CD4-positive, alpha-beta T cell treated with Interleukin-15 for 4 hours (primary cell): ENCODE data around the gene HOXB4.

ENCODE experiments used
- DNase-seq: peaks from one replicate; pipeline ENCODE4 v3.0.0-alpha.2; 2020; ENCODE audit warnings: low spot score

Gene HOXB4

GRCh38 chr17:48615047-48615962 lies 37.2 kb upstream of the HOXB4 start, which contains the start of gene HOXB8:
Gene HOXB8 (minus strand): TSS chr17:48615292. CDS start chr17:48614704, 588 bp downstream.
- DNase-seq, result no peak

- DNase-seq, result no peak
Observed at GRCh38 chr17:48613862-48614694, 35.9 kb upstream of the HOXB4 start.

DNA sequence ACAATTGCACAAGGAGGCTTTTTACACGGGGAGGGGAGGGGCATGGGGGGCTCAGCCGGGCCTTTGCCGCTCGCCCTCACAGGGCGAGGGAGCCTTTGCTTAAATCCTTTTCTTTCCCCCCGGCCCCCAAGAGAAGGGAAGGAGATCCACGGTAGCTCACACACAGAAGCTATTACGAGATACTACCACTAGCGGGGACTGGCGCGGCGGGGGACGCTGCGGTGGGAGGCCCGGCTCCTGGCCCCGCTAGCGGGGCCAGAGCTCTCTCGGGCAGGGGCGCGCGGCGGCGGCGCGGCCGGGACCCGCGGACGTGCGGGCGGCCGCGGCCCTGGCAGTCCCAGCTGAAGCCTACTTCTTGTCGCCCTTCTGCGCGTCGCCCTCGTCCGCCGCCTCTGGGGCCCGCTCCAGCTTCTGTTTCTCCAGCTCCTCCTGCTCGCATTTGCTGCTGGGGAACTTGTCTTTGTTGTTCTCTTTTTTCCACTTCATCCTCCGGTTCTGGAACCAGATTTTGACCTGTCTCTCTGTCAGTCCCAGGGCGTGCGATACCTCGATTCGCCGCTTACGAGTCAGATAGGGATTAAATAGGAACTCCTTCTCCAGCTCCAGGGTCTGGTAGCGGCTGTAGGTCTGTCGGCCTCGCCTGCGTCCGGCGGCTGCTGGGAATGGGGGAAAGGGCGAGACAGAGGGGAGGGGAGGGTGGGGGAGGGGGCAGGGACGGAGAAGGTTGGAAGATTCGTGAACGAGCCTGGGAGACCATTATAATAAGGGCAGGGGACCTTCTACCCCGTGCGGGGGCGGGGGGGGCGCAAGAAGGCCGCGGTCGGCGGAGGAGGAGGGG lies 34.9 kb upstream of the HOXB4 start:
- peak; percentile 43 for DNase-seq

DNA sequence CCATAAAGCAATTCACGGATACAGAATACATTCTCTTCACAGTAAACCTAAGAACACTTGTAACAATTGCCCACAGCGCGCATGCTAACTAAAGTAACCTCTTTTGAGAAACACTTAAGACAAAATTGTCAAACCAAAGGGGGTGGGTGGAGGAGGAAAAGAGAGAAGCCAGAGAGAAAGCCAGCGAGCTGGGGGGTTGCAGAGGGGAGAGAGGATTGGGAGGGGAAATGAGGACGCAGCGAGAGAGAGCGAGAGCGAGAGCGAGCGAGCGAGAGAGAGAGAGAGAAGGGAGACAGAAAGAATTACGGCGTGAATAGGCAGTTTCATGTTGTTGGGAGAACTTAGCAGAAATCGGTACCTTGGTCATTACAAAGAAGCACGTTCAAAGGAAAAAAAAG lies 34.3 kb upstream of the HOXB4 start:
- DNase-seq, result no peak

DNA sequence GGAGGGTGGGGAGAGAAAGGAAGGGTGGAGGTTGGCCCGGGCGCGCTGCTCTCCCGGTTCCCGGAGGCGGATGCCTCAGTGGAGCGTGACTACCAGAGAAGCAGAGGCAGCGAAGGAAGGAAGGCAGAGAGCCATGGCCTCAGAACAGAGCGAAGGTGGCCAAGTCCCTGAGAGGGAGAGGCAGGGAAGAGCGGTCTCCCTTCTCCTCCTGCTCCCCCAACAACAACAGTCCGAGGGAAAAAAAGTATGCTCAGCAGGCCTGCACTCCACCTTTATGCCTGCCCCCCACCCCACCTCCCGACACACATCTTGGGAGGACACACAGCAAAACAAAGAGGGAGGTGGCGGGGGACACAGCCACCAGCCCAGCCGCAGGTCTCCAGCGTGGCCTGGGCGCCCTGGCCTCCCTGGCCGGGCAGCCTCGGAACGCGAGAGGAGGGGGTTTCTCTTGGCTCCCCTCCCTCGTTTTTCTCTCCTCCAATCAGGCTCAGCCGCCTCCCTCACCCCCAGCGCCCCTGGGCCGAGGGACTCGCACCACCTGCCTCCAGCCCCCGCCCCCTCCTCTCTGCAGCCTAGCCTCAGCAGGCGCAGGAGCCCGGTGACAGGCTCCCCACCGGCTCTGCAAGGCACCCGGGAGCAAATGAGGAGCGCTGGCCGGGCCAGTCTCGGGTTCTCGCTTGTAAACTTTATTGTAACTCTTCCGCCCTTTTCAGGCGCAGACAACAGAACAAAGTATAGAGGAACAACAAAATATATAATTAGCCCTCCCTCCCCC lies 33.7 kb upstream of the HOXB4 start:
- DNase-seq, result no peak

DNA sequence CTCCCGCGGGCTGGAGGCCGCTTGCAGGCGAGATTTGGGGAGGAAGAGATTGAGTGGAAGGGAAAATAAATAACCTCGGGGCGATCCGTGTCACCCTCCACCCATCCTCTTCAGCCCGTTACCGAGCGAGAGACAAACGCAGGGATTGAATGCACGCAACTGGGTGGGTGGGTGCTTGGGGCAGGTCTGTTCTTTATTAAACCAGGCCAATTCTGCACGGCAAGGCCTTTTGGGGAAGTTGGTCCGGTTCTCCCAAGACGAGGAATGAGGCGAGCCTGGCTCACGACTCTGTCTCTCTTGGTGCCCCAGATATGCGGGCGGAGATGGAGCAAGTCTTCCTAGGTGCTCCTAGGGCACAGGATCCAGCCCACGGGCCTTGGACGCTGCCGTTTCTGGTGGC lies 33.1 kb upstream of the HOXB4 start:
- no peak for DNase-seq

DNA sequence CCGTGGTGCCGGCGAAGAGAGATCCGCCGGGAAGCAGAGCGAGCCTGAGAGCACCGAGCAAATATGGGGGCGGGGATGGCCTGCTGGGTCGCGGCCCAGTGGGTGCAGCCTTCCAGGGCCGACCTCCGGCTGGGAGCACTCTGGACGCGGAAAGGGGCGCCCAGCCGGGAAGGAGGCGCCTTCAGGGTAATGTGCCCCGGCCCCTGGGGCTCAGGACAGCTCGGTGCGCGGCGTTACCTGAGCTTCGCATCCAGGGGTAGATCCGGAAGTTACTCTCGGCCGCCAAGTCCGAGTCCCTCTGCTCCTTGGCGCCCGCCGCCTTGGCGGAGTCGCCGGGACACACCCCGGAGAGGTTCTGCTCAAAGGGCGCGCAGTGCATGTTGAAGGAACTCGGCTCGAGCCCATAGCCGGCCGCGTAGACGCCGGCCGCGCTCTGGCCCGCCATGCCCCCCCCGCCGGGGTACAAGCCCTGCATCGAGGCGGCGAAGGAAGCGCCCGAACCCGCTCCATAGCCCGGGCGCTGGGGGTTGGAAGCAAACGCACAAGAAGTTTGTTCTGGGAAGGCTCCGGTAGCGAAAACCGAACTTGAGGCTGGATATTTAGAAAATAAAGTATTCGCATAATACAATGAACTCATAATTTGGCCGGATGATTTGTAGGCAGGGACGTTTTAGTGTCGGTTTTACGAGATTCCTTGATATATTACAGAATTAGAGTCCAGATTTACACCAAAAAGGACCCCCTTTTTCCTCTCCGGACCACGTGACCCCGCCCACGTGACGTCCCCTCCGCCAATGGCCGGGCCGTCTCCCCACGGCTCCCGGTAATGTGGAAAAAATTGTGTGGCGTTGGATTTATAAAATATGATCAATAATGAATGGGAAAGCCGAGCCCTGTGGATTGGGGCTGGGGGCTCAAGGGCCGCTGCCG lies 32.4 kb upstream of the HOXB4 start, which contains the start of gene HOXB7:
Gene HOXB7 (minus strand): TSS at position 736 of the 930 bp plus-strand sequence. CDS start 99 bp downstream, at position 637.
- peak; percentile 54 for DNase-seq

DNA sequence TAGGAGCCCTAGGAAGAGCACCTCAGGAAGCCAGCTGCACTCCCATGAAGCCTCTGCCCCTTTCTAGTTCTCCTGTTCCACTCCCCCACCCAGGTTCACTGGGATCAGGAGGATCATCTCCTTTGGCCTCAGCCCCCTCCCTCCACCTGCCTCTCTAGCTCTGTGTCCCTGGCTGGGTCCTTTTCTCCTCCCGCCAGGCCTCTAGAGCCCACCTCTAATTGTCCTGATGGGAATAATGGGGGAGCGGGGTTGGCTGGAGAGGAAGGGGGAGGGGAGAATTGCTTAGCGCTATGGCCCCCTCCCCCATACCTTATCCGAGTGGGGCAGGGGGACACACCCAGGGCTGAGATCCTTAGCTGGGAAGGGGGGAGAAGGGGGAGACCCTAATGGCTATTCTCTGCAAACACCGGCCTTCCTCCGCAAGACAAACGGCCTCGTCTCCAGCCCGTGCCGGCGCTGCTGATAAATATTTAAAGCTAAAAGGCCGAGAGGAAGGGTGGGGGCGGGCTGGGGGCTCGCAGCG lies 31.7 kb upstream of the HOXB4 start:
- DNase-seq, result no peak

GRCh38 chr17:48609033-48609432 lies 30.9 kb upstream of the HOXB4 start:
- DNase-seq, result no peak

GRCh38 chr17:48608494-48608834 lies 30.3 kb upstream of the HOXB4 start:
- DNase-seq, result no peak

DNA sequence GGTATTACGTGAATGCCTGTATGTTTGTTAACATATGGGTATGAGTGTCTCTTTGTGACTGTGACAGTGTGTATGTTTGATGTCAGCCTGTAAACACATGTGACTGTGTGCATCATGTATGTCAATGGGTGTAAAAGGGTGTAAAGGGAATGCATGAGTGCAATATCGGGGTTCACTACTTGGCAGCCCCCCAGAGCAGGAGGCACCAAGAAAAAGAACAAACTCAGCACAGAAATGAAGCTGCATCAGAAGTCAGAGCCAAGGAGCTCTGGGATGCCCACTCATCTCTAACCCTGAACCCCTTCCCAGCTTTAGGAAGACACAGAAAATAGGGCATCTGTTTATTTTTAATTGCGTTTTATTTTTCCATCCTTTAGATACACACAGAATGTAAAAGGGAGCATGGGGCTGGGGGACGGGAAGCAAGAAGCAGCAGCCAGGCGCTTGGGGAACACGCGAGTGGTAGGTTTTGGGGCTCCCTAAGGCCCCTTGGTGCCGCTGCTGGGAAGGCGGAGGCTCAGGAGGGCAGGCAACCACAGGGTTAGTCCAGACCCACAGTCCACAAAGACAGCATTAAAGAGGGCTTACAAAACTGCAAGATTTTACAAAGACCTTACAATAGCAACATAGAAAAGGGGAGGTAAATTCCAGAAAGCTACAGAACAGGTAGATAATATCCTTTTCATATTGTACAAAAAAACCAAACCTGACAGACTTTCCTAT lies 28.9 kb upstream of the HOXB4 start:
- DNase-seq, result no peak

GRCh38 chr17:48605991-48606891 lies 28.1 kb upstream of the HOXB4 start:
- DNase-seq, result no peak

GRCh38 chr17:48605409-48605919 lies 27.3 kb upstream of the HOXB4 start:
- no peak for DNase-seq

GRCh38 chr17:48604770-48605329 lies 26.7 kb upstream of the HOXB4 start, which contains the start of gene HOXB6:
Gene HOXB6 (minus strand): TSS chr17:48604986. CDS start chr17:48598150, 6,836 bp downstream.
- DNase-seq, result no peak

- no peak for DNase-seq
Observed at GRCh38 chr17:48603959-48604769, 26.0 kb upstream of the HOXB4 start.
